ENCODE data around the gene NLK. TPM values are rescaled to one million over a fixed set of nuclear protein-coding genes. Genes with fewer than 3 reads are reported as not detected.
A peak's percentile ranks its signal among the peaks of the same experiment; 100 is the strongest.

NLK gene
- total and polyA plus RNA-seq, 2 of the 4 experiments (the other 2 are of a cell fraction), result 15.3 to 23.3 TPM

GRCh38 chr17:28191018-28191417 lies 148.5 kb downstream of the NLK start:
- Histone ChIP-seq H2BK5ac (ENCODE audit: low read depth, low read length, poor library complexity, severe bottlenecking) (no peak overlapping the region), H4K5ac (ENCODE audit: low read depth, low read length) (no peak overlapping the region), H3K4me1 (ENCODE audit: control insufficient read depth, insufficient read depth, low read length) (peaks cover 7% of the 10 kb centered on the region), H3K9me3 (ENCODE audit: control insufficient read depth, insufficient read depth, low read length) (peaks cover 2% of the 10 kb centered on the region; the same call in 1 of the 2 replicates), H2AFZ (replicated peaks; ENCODE audit: low read length, poor library complexity) (no peak overlapping the region), H3K4ac (ENCODE audit: low read depth, low read length) (no peak overlapping the region), H4K20me1 (ENCODE audit: insufficient read depth, low read length) (no peaks in the 10 kb centered on the region; the same call in 1 of the 2 replicates), H3K56ac (ENCODE audit: extremely low read depth, insufficient read depth, low read length) (no peak overlapping the region), H3K14ac (replicated peaks; ENCODE audit: low read depth, low read length) (0 out of 2 replicates have a peak overlapping the region, but pooled peaks have one; percentile 60), H3K9ac (ENCODE audit: low read depth, low read length) (no peak overlapping the region), H3K18ac (ENCODE audit: low read depth, low read length) (no peak overlapping the region), H2AK9ac (replicated peaks; ENCODE audit: low read depth, low read length, poor library complexity) (no peak overlapping the region), H3K36me3 (ENCODE audit: control insufficient read depth, insufficient read depth, low read length) (peaks cover 29% of the 10 kb centered on the region), H2BK15ac (ENCODE audit: low read depth, low read length) (no peak overlapping the region), H2BK120ac (ENCODE audit: low read depth, low read length) (no peak overlapping the region), H3K4me2 (ENCODE audit: low read depth, low read length) (no peak overlapping the region), H4K91ac (ENCODE audit: insufficient read depth, low read depth, low read length) (no peak overlapping the region), H3K79me1 (ENCODE audit: low read depth in 1 of 2, low read length in 2 of 2) (peaks cover 7 to 10% of the 10 kb centered on the region in 2 experiments), H3K27ac (ENCODE audit: insufficient read depth, low read length) (no peak overlapping the region), H3K23ac (ENCODE audit: low read depth, low read length) (peak overlapping the region; percentile 47; the same call in 1 of the 2 replicates), H3K4me3 (ENCODE audit: insufficient read depth, low read depth, low read length) (no peak overlapping the region), H2AK5ac (ENCODE audit: low read depth, low read length) (no peak overlapping the region), H2BK20ac (ENCODE audit: low read depth, low read length) (no peak overlapping the region), H4K8ac (ENCODE audit: low read depth in 2 of 2, low read length in 2 of 2) (no peak overlapping the region), H3K9me1 (ENCODE audit: insufficient read depth, low read length) (peaks cover 11% of the 10 kb centered on the region; the same call in 1 of the 2 replicates), H3K27me3 (ENCODE audit: control insufficient read depth, insufficient read depth, low read length) (no peaks in the 10 kb centered on the region)
- intact Hi-C loops (cut with micrococcal nuclease), result loop anchor here (10.0 kb wide), 1 partner anchor 296 kb away; the partner anchor contains the start of gene LYRM9
- peak; percentile 31 for ATAC-seq (ENCODE audit: low read depth)
- DNase-seq, result no peak
- no peak for TF ChIP-seq BHLHE40 (IDR thresholded peaks at IDR 0.05; ENCODE audit: low read depth, low read length)
- no peak for TF ChIP-seq MAZ (IDR thresholded peaks at IDR 0.05; ENCODE audit: borderline replicate concordance, low read depth, low read length)
- TF ChIP-seq FOS (IDR thresholded peaks at IDR 0.05; ENCODE audit: low read depth, low read length), result no peak
- TF ChIP-seq SMC3 (IDR thresholded peaks at IDR 0.05; ENCODE audit: low read depth, low read length), result no peak
- TF ChIP-seq RAD21 (IDR thresholded peaks at IDR 0.05; ENCODE audit: low read length), result no peak
- TF ChIP-seq, protein P1, sequence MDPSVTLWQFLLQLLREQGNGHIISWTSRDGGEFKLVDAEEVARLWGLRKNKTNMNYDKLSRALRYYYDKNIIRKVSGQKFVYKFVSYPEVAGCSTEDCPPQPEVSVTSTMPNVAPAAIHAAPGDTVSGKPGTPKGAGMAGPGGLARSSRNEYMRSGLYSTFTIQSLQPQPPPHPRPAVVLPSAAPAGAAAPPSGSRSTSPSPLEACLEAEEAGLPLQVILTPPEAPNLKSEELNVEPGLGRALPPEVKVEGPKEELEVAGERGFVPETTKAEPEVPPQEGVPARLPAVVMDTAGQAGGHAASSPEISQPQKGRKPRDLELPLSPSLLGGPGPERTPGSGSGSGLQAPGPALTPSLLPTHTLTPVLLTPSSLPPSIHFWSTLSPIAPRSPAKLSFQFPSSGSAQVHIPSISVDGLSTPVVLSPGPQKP (IDR thresholded peaks at IDR 0.05; ENCODE audit: borderline replicate concordance, low read depth, low read length), result no peak
- no peak for TF ChIP-seq USF2 (IDR thresholded peaks at IDR 0.05; ENCODE audit: low read depth, low read length)
- no peak for TF ChIP-seq RFX5 (IDR thresholded peaks at IDR 0.05; ENCODE audit: low read depth, low read length)
- TF ChIP-seq RCOR1 (IDR thresholded peaks at IDR 0.05; ENCODE audit: insufficient replicate concordance, low read length), result no peak
- no peak for TF ChIP-seq MAFK (IDR thresholded peaks at IDR 0.05; ENCODE audit: low read depth, low read length)
- no peak for TF ChIP-seq CHD1 (IDR thresholded peaks at IDR 0.05; ENCODE audit: low read depth, low read length)
- TF ChIP-seq CEBPB (IDR thresholded peaks at IDR 0.05; ENCODE audit: low read depth, low read length), result no peak
- in situ Hi-C loops (cut with MboI; ENCODE audit: low sequenced_read_pairs), result no loop called here
- ChIA-PET POLR2A (ENCODE audit: unreplicated experiment) (no interaction called here), CTCF (no interaction called here)
- no CpG with 5 or more reads among the region's 8 CpGs for WGBS, 2 experiments (ENCODE audit: extremely low coverage in 2 of 2, insufficient read length in 1 of 2)
- dilution Hi-C loops (cut with HindIII; ENCODE audit: low sequenced_read_pairs, unreplicated experiment), result no loop called here
- BruUV-seq (replicated peaks), result no TSS peak

All from IMR-90 (cell line).